Endothelial cell of umbilical vein (primary cell): ENCODE results near the gene EPHA8. TPM values are rescaled to one million over a fixed set of nuclear protein-coding genes. Genes with fewer than 3 reads are reported as not detected.

Experiments used
- BruUV-seq: library from RNA; stranded (reverse); fragments of 400-500 nt; replicated peaks from 2 replicates; lab custom pipeline; 2021; lab: Mats Ljungman, UMichigan
- CTCF ChIA-PET: fragments of 300-600, 350-600 bp; sonication (Branson Sonifier 250); formaldehyde crosslinking; loops from one replicate; lab custom pipeline; 2021; ENCODE audit warnings: antibody characterized with exemption, inconsistent platforms; lab: Charles Lee
- POLR2A ChIA-PET: fragments of 300-600, 350-600 bp; sonication (Branson Sonifier 250); formaldehyde crosslinking; loops from one replicate; lab custom pipeline; 2021; ENCODE audit warnings: antibody characterized with exemption, inconsistent platforms; lab: Charles Lee
- DNase-seq: peaks from one replicate; pipeline ENCODE4 v3.0.0-alpha.2; 2011; ENCODE audit warnings: low read depth, low spot score
- FAIRE-seq: peaks from 2 replicates; lab custom pipeline; 2011; peaks lifted over from hg19 to GRCh38; lab: Jason Lieb, UNC
- H2AFZ ChIP-seq: 2 replicates; pipeline ENCODE4 v1.6.0; 2012; ENCODE audit warnings: low read depth, low read length, control low read depth, inconsistent platforms
- H3K27ac ChIP-seq: 2 replicates; pipeline ENCODE4 v1.5.1; 2011; ENCODE audit warnings: low read depth, mild to moderate bottlenecking, control low read depth, low read length, moderate library complexity; ENCODE audit not compliant: insufficient read depth
- H3K27me3 ChIP-seq, 2 experiments: 2 replicates each; pipeline versions ENCODE4 v1.6.0 to v1.6.1; 2011; ENCODE audit warnings: low read length in 2 of 2, mixed read lengths in 1 of 2; ENCODE audit not compliant: control insufficient read depth in 2 of 2, insufficient read depth in 2 of 2
- H3K36me3 ChIP-seq, 2 experiments: 2 replicates in 1 of 2; 3 replicates in 1 of 2; pipeline ENCODE4 v1.5.1; 2011; ENCODE audit warnings: low read length in 2 of 2, mild to moderate bottlenecking in 1 of 2, moderate library complexity in 1 of 2; ENCODE audit not compliant: control insufficient read depth in 2 of 2, insufficient read depth in 2 of 2; ENCODE audit errors: extremely low read depth in 1 of 2
- H3K4me1 ChIP-seq: 3 replicates; pipeline ENCODE4 v1.5.1; 2011; ENCODE audit warnings: mild to moderate bottlenecking, low read length; ENCODE audit not compliant: control insufficient read depth, insufficient read depth; ENCODE audit errors: extremely low read depth
- H3K4me2 ChIP-seq: 2 replicates; pipeline ENCODE4 v1.6.1; 2011; ENCODE audit warnings: low read length, control low read depth, mixed read lengths; ENCODE audit not compliant: insufficient read depth
- H3K4me3 ChIP-seq, 3 experiments: fragments of 200-600 bp in 1 of 3; sonication (generic), shearing (Covaris generic) in 1 of 3; replicated peaks in 1 of 3; 2 replicates each; pipeline ENCODE4 v1.5.1; 2011 to 2016; ENCODE audit warnings: control low read depth in 3 of 3, low read length in 3 of 3, mild to moderate bottlenecking in 2 of 3, inconsistent platforms in 1 of 3, low read depth in 1 of 3, moderate library complexity in 1 of 3; ENCODE audit not compliant: insufficient read depth in 1 of 3
- H3K79me2 ChIP-seq: 2 replicates; pipeline ENCODE4 v1.6.0; 2012; ENCODE audit warnings: low read length, inconsistent platforms; ENCODE audit not compliant: control insufficient read depth, insufficient read depth
- H3K9ac ChIP-seq: replicated peaks from 2 replicates; pipeline ENCODE3; 2011; ENCODE audit warnings: low read length, control low read depth; ENCODE audit not compliant: insufficient read depth; ENCODE audit errors: extremely low read depth
- H3K9me1 ChIP-seq: replicated peaks from 3 replicates; pipeline ENCODE4 v1.6.0; 2011; ENCODE audit warnings: mild to moderate bottlenecking, low read length; ENCODE audit not compliant: control insufficient read depth, insufficient read depth; ENCODE audit errors: extremely low read depth
- H3K9me3 ChIP-seq: replicated peaks from 2 replicates; pipeline ENCODE4 v1.5.1; 2012; ENCODE audit warnings: low read length, inconsistent platforms; ENCODE audit not compliant: control insufficient read depth, insufficient read depth
- H4K20me1 ChIP-seq: replicated peaks from 2 replicates; pipeline ENCODE3; 2011; ENCODE audit warnings: mild to moderate bottlenecking, low read length; ENCODE audit not compliant: control insufficient read depth, insufficient read depth; ENCODE audit errors: extremely low read depth
- CTCF ChIP-seq, 2 donors: IDR thresholded peaks; 1 replicate in 1 of 2; 2 replicates in 1 of 2; pipeline ENCODE4 v1.5.1; 2011; ENCODE audit warnings: low read length in 2 of 2, mild to moderate bottlenecking in 2 of 2, moderate library complexity in 2 of 2, control low read depth in 1 of 2, inconsistent platforms in 1 of 2, low read depth in 1 of 2; ENCODE audit not compliant: insufficient read depth in 1 of 2; ENCODE audit errors: extremely low read depth in 1 of 2
- EZH2 ChIP-seq: IDR thresholded peaks from 2 replicates; pipeline ENCODE4 v1.6.1; 2012; ENCODE audit warnings: borderline replicate concordance, low read depth, mild to moderate bottlenecking, moderate library complexity, low read length, inconsistent platforms; ENCODE audit not compliant: severe bottlenecking
- FOS ChIP-seq: IDR thresholded peaks from 2 replicates; pipeline ENCODE4 v1.6.1; 2011; ENCODE audit warnings: mild to moderate bottlenecking, low read length, moderate library complexity, borderline replicate concordance; ENCODE audit not compliant: insufficient read depth
- GATA2 ChIP-seq: IDR thresholded peaks from 2 replicates; pipeline ENCODE4 v1.7.0; 2011; ENCODE audit warnings: low read depth, mild to moderate bottlenecking, moderate library complexity, mixed read lengths, low read length; ENCODE audit not compliant: insufficient read length, insufficient read depth
- JUN ChIP-seq: IDR thresholded peaks from 2 replicates; pipeline ENCODE4 v1.6.1; 2011; ENCODE audit warnings: borderline replicate concordance, low read depth; ENCODE audit not compliant: insufficient read length, insufficient read depth
- MYC ChIP-seq: IDR thresholded peaks from one replicate; pipeline ENCODE4 v1.6.1; 2011; ENCODE audit warnings: mild to moderate bottlenecking, low read depth, low read length
- POLR2A ChIP-seq: IDR thresholded peaks from 2 replicates; pipeline ENCODE4 v1.6.1; 2012; ENCODE audit warnings: low read depth, mild to moderate bottlenecking, control low read depth, low read length
- POLR2AphosphoS5 ChIP-seq: IDR thresholded peaks from 2 replicates; pipeline ENCODE4 v1.6.1; 2012; ENCODE audit warnings: low read depth, mild to moderate bottlenecking, control low read depth, low read length, moderate library complexity; ENCODE audit not compliant: insufficient read depth
- dilution Hi-C: fragments of 300-500 bp; cut with MboI; formaldehyde crosslinking; loops from one replicate; pipeline ENCODE4 v1.15.0; 2019; ENCODE audit warnings: low sequenced_read_pairs; ENCODE audit not compliant: extremely low pct_ligation_motif_present
- intact Hi-C: fragments of 100-400 bp; cut with micrococcal nuclease; formaldehyde crosslinking; loops from one replicate; pipeline ENCODE4 v1.10.0; 2022
- polyA plus RNA-seq, 4 experiments: library from polyadenylated mRNA; depleted of rRNA in 3 of 4; stranded (reverse) in 3 of 4; unstranded in 1 of 4; fragments of >200 nt; gene quantifications; 2 replicates each; pipeline versions ENCODE4 v1.2.1 to v1.2.3, GENCODE V29; 2011 to 2012; ENCODE audit warnings: missing spikeins in 1 of 4
- total RNA-seq: library from RNA; stranded (reverse); gene quantifications from 2 replicates; pipeline ENCODE4 v1.2.3, GENCODE V29; 2021
- TF ChIP-seq, protein P1 (sequence below): IDR thresholded peaks from 2 replicates; pipeline ENCODE4 v1.6.1; 2011; ENCODE audit not compliant: insufficient read depth, insufficient read length

Gene EPHA8
- total and polyA plus RNA-seq, 2 donors (not counting 3 experiments of a cell fraction or from before 2014, with no cell fraction given), result not detected

GRCh38 chr1:22572818-22573217 is 9.5 kb downstream of the EPHA8 start:
- Histone ChIP-seq H3K27me3 (no peaks in the 10 kb centered on the region), H3K27ac (no peak overlapping the region), H3K4me3 (no peak overlapping the region), H3K4me2 (no peak overlapping the region), H3K9me3 (no peaks in the 10 kb centered on the region), H4K20me1 (no peaks in the 10 kb centered on the region), H3K4me1 (no peaks in the 10 kb centered on the region), H2AFZ (no peak overlapping the region), H3K36me3 (no peaks in the 10 kb centered on the region), H3K79me2 (no peaks in the 10 kb centered on the region), H3K9me1 (no peaks in the 10 kb centered on the region), H3K9ac (no peak overlapping the region)
- no TSS peak for BruUV-seq
- POLR2A ChIA-PET, result no interaction called here
- intact Hi-C loops, result no loop called here
- CTCF ChIA-PET, result interaction anchor here (3.4 kb wide), 1 partner anchor 11 kb away, joined by 11 read pairs; no protein-coding TSS in a partner anchor
- dilution Hi-C loops, result no loop called here
- no peak for DNase-seq
- FAIRE-seq, result no peak
- no peak for TF ChIP-seq POLR2AphosphoS5
- no peak for TF ChIP-seq EZH2
- no peak for TF ChIP-seq MYC
- TF ChIP-seq, protein P1, sequence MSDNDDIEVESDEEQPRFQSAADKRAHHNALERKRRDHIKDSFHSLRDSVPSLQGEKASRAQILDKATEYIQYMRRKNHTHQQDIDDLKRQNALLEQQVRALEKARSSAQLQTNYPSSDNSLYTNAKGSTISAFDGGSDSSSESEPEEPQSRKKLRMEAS, result no peak
- no peak for TF ChIP-seq POLR2A
- no peak for TF ChIP-seq GATA2
- TF ChIP-seq FOS, result no peak
- no peak for TF ChIP-seq CTCF (IDR thresholded peaks at IDR 0.05; ENCODE audit: extremely low read depth in 1 of 2, insufficient read depth in 1 of 2, low read depth in 1 of 2, low read length in 2 of 2)
- TF ChIP-seq JUN, result no peak
